Measurements from ENCODE around the gene DNM2.
"Not testable (repeated sequence)": the region's sequence is repeated elsewhere in the genome, so short reads cannot be mapped to it uniquely, and the experiment has no call there.

DNA sequence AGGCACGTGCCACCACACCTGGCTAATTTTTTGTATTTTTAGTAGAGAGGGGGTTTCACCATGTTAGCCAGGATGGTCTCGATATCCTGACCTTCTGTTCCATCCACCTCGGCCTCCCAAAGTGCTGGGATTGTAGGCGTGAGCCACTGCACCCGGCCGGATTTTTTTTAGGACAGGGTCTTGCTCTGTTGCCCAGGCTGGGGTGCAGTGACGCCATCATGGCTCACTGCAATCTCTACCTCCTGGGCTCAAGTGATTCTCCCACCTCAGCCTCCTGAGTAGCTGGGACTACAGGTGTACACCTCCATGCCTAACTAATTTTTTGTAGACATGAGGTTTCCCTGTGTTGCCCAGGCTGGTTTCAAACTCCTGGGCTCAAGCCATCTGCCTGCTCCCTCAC is 119.8 kb downstream of the DNM2 start:
- TF ChIP-seq CTCF, POLR2A (IDR thresholded peaks at IDR 0.05): not testable (repeated sequence)
